GM19397 (cell line): Measurements from ENCODE around the gene ARHGEF4.
A peak's percentile ranks its signal among the peaks of the same experiment; 100 is the strongest.
"Not testable (repeated sequence)": the region's sequence is repeated elsewhere in the genome, so short reads cannot be mapped to it uniquely, and the experiment has no call there.

ENCODE experiments used
- ATAC-seq: cut with Tn5 transposase; IDR thresholded peaks from one replicate; pipeline ENCODE4 v1.9.1; 2021; ENCODE audit warnings: mild to moderate bottlenecking, moderate library complexity; ENCODE audit not compliant: unreplicated experiment

ARHGEF4 gene

DNA sequence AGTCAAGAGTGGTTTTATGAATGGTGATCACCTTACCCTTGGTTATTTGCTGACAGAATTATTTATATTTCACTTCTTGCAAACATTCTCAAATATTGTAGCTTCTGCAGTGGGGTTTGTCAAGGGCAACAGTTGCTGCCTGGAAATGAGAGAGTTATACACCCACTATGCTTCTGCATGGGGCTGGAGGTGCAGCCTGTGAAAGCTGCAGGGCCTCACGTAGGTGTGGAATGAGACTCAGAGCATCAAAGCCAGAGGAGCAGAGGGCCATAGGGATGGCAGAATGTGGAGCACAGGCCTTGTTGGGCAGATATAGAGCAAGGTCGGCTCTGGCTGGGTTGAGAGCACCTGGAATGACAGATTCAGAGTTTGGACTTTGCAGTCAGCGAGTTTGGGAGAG, 128.2 kb downstream of the ARHGEF4 start:
- no peak for ATAC-seq

DNA sequence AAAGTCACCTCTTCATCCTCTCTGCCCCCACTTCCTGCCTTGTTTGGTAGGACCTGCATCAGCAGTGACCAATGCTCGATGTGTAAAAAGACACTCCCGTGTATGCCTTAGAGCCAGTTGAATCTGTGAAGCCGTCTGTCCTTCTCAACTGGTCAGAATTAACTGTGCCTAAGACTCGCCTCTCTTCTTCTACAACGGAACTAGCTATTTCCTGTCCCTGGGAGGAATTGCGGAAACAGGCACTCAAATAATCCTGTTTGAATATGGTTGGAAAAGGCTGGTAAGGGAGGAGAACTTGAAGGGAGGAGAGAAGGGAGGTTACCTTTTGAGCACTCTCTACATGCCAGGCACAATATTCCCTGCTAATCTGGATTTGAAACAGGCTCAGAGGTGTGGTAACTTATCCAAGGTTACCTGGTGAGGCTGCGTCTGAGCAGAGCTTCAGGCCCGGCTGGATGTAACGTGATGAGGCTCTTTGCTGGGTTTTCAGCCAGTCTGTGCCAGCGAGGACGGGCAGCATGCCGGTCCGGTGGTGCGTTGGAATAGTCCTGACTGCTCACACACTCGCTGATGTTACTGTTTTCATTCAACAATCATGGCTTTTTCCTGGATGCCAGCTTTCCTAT, 129.5 kb downstream of the ARHGEF4 start:
- no peak for ATAC-seq

DNA sequence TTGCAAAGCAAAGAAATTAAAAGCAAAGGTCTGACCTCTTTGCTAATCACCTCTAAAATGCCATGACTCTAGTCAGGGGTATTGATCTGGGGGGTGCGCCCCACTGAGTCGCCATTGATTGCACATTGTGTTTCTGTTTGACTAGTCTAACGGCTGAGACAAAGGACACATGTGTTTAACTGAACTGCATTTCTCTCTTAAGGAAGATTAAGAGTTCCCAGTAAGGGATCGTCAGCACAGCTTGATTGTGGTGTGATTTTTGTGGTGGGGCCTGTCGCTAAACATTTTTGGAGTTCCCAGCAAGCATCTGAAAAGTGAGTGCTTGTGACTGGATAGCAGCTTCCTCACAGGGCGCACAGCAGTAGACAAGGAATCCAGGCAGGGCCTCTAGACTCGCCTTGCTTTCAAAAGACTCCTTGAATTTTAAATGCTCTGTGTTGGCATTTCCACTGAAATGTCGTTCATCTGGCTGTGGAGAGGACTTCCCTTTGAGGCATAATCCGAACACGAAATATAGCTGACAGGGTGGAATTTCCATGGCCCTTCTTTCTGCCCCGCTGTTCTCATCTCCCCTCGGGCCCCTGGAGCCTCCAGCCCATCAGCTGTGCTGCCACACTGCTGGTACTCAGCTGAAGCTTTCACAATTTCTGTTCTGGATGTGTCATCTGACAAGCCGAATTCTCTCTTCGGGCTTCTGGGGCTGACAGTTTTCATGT, 130.2 kb downstream of the ARHGEF4 start:
- no peak for ATAC-seq

DNA sequence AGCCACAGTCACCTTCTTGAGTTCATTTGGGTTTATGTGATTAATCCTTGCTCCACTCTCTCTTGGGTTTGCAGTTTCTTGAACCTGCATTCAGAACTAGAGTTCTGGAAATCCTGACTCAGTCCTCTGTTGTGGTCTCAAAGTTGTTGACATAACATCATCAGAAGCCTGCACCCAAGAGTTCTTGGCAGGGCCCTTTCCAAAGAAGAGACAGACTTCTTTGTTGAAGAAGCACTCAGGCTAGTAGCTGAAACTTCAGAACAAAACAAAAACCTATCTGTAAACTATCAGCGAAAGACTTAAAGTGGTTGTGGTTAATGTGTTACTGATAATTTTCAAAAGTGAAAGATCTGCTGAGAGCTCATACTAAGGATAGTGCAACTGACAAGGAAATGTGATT, 135.7 kb downstream of the ARHGEF4 start:
- peak; percentile 70 for ATAC-seq

DNA sequence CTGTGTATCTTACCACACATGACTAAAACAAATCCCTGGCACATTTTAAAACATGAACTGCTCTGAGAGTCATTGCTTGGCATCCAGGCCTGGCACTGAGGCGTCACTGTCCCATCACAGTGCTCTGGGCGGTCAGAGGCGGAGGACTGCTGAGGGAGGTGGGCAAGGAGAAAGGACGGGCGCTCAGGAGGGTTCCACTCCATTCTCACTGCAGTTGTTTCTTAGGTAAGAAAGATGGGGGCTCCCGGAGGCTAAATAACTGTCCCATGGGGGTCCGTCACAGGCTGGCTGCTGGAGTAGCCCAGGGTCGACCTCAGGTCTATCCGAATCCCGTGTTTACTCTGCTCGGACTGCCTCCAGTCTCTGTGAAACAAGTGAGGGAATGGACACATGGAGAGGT, 139.0 kb downstream of the ARHGEF4 start:
- no peak for ATAC-seq

DNA sequence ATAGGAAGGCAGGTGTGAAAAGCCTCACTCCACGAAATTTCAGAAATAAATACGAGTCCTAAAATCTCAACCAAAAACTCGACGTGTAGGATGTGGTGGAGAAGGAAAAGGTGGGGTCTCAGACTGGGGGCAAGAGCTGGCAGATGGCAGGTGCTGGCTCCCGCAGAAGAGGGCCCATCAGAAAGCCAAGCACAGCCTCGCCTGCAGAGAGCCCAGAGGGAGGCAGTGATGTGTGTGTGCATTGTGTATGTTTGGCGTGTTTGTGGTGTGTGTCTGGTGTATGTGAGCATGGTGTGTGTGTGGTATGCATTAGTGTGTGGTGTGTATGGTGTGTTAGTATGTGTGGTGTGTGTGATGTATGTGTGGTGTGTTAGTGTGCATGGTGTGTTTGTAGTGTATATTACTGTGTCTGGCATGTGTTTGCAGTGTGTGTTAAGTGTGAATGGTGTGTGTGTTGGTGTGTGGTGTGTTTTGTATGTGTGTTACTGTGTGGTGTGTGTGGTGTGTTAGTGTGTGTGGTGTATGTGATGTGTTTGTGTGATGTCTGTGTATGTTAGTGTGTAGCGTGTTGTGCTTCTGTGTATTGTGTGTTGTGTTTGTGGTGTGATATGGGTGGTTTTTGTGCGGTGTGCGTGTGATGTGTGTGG, 140.0 kb downstream of the ARHGEF4 start:
- ATAC-seq, result no peak

DNA sequence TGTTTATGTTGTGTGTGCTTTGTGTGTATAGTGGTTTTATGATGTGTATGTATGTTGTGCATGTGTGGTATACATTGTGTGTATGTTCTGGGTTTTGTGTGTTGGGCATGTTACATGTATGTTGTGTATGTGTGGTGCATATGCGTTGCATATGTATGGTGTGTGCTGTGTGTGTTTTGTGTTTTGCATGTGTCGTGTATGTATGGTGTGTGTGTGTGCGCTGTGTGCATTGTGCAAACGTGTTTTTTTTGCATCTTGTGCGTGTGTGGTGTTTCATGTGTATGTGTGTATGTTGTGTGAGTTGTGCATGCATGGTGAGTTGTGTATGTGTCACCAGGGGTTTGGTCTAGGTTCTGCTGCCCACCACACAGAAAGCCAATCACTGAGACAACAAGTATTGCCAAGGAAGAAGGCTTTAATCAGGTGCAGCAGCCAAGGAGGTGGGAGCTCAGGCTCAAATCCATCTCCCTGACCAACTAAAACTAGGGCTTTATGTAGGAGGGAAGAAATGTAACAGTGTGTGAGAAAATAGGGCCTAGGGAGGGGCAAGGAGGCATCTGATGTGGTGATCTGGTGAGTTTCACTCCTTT, 140.8 kb downstream of the ARHGEF4 start:
- no peak for ATAC-seq

DNA sequence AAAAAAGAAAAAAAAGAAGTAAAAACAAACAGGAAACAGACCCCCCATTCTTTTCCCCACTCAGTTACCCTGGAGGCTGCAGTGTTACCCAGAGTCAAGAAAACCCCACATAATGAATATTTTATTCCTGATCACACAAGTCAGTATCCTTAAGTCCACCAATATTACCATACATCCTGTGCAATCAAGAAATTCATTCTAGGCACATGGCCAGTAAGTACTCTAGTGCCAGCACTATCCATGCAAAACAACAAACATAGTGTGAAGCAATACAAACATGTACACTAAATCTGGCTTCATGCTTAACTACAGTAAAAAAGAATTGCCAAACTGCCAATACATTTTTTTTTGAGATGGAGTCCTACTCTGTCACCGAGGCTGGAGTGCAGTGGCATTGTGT, 145.0 kb downstream of the ARHGEF4 start:
- ATAC-seq, result no peak

DNA sequence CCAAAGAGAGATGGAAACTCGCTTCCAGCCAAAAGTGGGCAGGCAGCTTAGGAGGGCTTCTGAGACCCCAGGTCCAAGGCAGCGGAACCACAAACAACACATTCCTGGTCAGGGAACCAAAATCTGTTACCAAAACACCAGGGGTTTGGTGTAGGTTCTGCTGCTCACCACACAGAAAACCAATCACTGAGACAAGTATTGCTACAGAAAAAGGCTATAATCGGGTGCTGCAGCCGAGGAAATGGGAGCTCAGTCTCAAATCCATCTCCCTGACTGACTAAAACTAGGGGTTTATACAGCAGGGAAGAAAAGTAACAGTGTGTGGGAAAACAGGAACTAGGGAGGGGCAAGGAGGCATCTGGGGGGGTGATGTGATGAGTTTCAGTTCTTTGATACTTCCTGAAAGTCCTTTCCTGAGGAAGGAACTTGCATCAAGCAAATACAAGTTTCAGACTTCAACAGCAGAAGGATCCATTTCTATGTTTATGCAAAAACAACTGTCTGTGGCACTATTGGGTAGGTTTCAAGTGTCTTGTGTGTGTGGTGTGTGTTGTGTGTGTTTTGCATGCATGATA, 148.6 kb downstream of the ARHGEF4 start:
- no peak for ATAC-seq

DNA sequence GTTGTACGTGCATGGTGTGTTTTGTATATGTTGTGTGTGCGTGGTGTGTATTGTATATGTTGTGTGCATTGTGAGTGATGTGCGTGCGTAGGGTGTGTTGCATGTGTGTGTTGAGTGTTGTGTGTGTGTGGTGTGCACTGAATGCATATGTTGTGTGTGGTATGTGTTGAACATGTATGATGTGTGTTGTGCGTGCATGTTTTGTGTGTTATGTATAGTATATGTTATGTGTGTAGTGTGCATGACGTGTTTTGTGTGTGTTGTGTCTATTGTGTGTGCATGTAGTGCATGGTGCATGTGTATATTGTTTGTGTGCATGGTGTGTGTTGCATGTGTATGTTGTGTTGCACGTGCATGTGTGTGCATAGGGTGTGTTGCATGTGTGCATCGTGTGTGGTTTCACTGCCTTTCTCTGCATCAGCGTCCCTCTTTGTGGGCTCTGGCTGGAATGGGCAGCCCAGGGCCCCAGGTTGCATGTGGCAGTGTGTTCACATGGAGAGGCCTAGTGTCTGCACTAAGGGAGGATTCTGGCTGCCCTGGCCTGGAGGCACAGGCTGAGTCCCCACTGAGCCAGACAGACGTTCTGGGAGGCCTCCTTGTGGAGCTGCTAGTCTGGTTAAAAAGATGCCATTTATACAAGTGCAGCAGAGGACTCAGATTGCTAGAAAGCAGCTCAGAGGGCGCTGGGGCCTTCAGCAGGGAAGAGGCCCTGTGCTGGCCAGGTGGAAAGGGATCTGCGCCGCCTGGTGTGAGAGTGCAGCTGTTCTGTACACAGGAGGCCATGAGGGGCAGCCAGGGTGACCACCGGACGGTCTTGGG, 149.3 kb downstream of the ARHGEF4 start:
- no peak for ATAC-seq

DNA sequence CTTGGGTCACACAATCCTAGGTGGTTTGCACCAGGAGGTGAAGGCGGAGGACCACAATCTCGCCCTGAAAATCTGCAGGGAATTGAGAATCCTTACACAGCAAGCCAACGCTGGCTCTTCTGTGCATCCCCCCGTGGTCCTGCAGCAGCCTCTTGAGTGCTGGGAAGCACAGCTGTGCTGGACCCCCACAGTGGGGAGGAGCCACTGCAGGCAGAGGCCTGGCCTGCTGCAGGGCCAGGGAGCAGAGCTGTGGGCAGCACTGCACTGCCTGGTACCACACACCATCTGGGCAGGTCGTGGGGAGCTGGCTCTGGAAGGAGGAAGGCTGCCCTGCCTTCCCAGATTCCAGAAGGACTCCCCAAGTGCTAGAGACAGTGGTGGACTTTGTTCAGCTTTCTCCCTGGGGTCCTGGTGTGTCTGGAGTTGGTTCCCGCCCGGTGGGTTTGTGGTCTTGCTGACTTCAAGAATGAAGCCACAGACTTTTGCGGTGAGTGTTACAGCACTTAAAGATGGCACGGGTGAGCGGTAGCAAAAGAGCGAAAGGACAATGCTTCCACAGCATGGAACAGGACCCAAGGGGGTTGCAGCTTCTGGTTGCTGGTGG, 150.3 kb downstream of the ARHGEF4 start:
- ATAC-seq, result no peak

DNA sequence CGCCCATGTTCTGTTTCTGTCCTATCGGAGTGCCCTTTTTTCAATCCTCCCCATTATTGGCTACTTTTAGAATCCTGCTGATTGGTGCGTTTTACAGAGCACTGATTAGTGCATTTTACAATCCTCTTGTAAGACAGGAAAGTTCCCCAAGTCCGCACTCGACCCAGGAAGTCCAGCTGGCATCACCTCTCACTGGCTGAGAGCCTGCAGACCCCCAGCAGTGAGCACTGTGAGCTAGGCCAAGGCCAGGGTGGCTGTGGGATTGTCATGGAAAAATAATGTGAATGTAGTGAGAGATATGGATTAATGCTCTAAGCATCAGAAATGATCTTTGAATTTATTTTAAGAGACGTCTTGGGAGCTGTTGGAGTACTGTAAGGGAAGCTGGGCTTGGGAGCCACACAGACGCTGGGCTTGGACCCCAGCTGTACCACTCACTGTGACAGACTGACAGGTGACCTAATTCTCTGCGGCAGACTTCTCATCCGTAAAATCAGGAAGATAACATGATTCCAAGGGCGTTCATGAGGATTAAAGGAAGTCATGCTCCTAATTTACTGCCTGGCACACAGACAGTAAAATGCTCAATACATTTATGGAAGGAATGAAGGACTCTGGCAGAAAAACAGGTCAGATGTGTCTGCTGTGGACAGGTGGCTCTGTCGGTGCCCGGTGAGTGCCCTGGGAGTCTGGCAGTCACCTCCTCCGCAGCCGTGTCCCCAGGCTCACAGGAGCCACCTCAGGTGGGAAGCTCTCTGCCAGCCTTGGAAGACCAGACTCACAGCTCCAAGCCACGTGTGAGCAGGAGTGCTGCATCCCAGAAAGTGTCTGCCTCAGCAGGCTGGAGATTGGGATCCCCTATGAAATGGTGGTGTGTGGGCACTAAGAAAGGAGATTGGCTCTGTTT, 151.1 kb downstream of the ARHGEF4 start:
- ATAC-seq, result no peak

DNA sequence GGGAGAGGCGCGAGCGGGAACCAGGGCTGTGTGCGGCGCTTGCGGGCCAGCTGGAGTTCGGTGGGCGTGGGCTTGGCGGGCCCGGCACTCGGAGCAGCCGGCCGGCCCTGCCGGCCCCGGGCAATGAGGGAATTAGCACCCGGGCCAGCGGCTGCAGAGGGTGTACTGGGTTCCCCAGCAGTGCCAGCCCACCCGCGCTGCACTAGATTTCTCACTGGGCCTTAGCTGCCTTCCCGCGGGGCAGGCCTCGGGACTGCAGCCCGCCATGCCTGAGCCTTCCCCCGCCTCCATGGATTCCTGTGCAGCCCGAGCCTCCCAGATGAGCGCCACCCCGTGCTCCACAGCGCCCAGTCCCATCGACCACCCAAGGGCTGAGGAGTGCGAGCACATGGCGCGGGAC, 154.7 kb downstream of the ARHGEF4 start:
- ATAC-seq, result not testable (repeated sequence)

DNA sequence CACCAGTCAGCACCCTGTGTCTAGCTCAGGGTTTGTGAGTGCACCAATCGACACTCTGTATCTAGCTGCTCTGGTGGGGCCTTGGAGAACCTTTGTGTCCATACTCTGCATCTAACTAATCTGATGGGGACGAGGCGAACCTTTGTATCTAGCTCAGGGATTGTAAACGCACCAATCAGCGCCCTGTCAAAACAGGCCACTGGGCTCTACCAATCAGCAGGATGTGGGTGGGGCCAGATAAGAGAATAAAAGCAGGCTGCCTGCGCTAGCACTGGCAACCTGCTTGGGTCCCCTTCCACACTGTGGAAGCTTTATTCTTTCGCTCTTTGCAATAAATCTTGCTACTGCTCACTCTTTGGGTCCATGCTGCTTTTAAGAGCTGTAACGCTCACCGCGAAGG, 155.3 kb downstream of the ARHGEF4 start:
- not testable (repeated sequence) for ATAC-seq

DNA sequence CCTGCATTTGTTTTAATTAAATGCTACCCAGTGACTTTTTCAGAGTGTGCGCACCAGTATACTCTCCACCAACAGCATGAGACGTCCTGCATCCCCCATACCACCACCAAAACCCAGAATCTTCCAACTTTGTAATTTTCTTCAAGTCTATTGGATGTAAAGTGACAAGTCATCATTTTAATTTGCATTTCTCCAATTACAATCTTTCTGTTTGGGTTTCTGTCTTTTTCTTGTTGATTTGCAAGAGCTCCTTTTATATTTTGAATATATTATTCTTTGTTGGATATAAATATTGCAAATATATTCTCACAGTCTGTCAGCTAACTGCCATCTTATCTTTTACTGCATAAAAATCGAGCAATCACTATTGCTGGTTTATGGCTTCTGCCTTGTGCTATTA, 160.0 kb downstream of the ARHGEF4 start:
- no peak for ATAC-seq

DNA sequence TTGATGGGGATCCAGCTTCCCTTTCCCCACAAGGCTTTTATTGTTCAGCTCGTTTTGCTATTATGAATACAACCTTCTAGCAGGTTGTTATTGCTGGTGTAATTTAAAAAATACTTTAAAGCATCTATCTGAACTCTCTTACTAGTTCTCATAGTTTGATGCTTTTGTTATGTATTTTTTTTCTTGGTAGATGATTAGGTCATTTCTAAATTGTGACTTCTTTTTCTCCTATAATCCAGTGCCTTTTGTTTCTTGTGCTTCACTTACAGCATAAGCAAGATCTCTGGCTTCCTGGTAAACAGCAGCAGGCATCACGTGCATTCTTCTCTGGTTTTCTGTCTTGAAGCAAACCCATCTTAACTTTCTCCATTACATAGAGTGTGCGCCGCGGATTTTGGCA, 160.5 kb downstream of the ARHGEF4 start:
- no peak for ATAC-seq

DNA sequence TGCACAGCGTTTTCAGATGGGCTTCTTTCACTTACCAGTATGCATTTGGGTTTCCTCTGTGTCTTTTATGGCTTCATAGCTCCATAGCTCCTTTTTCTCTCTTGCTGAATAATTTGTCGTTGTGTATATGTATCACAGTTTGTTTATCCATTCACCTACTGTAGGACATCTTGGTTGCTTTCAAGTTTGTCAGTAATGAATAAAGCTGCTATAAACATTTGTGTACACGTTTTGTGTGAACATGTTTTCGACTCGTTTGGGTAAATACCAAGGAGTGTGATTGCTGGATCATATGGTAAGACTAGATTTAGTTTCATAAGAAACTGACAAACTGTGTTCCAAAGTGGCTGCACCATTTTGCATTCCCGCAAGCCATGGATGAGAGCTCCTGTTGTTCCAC, 161.8 kb downstream of the ARHGEF4 start:
- no peak for ATAC-seq

DNA sequence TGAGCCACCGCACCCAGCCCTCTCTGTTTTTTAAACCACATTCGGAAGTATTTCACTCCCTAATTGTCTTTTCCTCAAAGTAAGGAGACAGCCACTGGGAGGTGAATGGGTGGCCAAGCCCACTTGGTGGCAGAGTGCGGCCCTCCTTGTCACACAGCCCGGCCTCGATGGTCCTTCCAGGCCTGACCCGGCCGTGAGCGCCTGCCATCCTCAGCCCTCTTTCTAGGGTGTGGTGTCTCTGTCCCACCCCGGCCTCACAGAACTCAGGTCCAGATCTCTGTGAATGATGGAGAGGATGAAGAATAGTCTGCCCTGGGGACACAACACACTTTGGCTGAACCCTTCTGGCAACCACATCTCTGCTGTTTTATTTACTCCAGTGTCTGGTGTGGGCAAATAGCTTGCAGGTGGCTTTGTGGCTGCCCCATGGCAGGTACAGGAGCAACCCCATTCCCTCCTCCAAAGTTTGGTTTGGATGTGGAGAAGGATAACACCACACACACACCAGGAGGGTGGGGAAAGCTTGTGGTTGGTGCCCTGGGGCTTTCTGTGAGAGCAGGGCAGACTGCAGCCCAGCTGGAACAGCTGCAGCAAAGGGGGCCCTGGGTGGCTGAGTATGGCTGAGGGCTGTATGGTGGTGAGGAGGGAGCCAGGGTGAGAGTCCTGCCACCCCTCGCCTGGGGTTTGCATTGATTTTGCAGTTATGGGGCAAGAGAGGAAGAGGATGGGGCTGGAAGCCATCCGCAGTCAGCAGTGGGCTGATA, 167.9 kb downstream of the ARHGEF4 start:
- no peak for ATAC-seq
